ENCODE measurements around the gene ULBP2.
"Not testable (repeated sequence)": the region's sequence is repeated elsewhere in the genome, so short reads cannot be mapped to it uniquely, and the experiment has no call there.

ULBP2 gene

GRCh38 chr6:149913085-149913484, 28.7 kb upstream of the ULBP2 start:
- H3K27ac ChIP-seq: no peak overlapping the region
- TF ChIP-seq ZFX (IDR thresholded peaks at IDR 0.05) (no peak), CTCF (conservative IDR thresholded peaks at IDR 0.05) (no peak)

- no peak overlapping the region for H3K27ac ChIP-seq
- TF ChIP-seq CTCF (conservative IDR thresholded peaks at IDR 0.05) (no peak), ZFX (IDR thresholded peaks at IDR 0.05) (no peak)
Observed at GRCh38 chr6:149913540-149914240, 28.1 kb upstream of the ULBP2 start.

- TF ChIP-seq CTCF (conservative IDR thresholded peaks at IDR 0.05) (no peak), ZFX (IDR thresholded peaks at IDR 0.05) (no peak)
- no peak overlapping the region for H3K27ac ChIP-seq
Observed at GRCh38 chr6:149915970-149916865, 25.6 kb upstream of the ULBP2 start.

GRCh38 chr6:149917679-149918078, 24.1 kb upstream of the ULBP2 start:
- H3K27ac ChIP-seq: no peak overlapping the region
- no peak for TF ChIP-seq ZFX (IDR thresholded peaks at IDR 0.05)
- no peak for TF ChIP-seq CTCF (conservative IDR thresholded peaks at IDR 0.05)

- H3K27ac ChIP-seq: no peak overlapping the region
- TF ChIP-seq CTCF (conservative IDR thresholded peaks at IDR 0.05): no peak
- TF ChIP-seq ZFX (IDR thresholded peaks at IDR 0.05): no peak
Observed at GRCh38 chr6:149918151-149918905, 23.5 kb upstream of the ULBP2 start.

- not testable (repeated sequence) for H3K27ac ChIP-seq
Observed at GRCh38 chr6:149919126-149919833, 22.5 kb upstream of the ULBP2 start.

GRCh38 chr6:149919834-149920225, 22.0 kb upstream of the ULBP2 start:
- TF ChIP-seq ZFX (IDR thresholded peaks at IDR 0.05) (no peak), CTCF (conservative IDR thresholded peaks at IDR 0.05) (no peak)

More at GRCh38 chr6:149919834-149920225, 22.0 kb upstream of the ULBP2 start:
- no peak overlapping the region for H3K27ac ChIP-seq

All from C4-2B (cell line).